GM21786 (cell line): ENCODE results near the gene STX10.

ENCODE experiments used
- ATAC-seq: cut with Tn5 transposase; IDR thresholded peaks from one replicate; pipeline ENCODE4 v1.9.1; 2021; ENCODE audit not compliant: unreplicated experiment

Gene STX10

GRCh38 chr19:13146763-13147563 lies 3.2 kb downstream of the STX10 start:
- no peak for ATAC-seq

GRCh38 chr19:13139633-13140311 lies 10.4 kb downstream of the STX10 start:
- ATAC-seq, result no peak

GRCh38 chr19:13138916-13139198 lies 11.3 kb downstream of the STX10 start:
- ATAC-seq, result no peak

- ATAC-seq, result no peak
These were observed 11.8 kb downstream of the STX10 start for GRCh38 chr19:13138171-13138915.

- ATAC-seq, result no peak
These were observed 12.8 kb downstream of the STX10 start for GRCh38 chr19:13137290-13137794.

GRCh38 chr19:13135068-13136062 lies 14.8 kb downstream of the STX10 start:
- ATAC-seq, result no peak

- no peak for ATAC-seq
These were observed 15.5 kb downstream of the STX10 start for GRCh38 chr19:13134626-13135025.

- ATAC-seq, result no peak
These were observed 16.8 kb downstream of the STX10 start for GRCh38 chr19:13133241-13133870.

GRCh38 chr19:13132471-13133180 lies 17.5 kb downstream of the STX10 start:
- ATAC-seq, result no peak

- no peak for ATAC-seq
These were observed 19.2 kb downstream of the STX10 start for GRCh38 chr19:13130886-13131490.

GRCh38 chr19:13129384-13129783 lies 20.8 kb downstream of the STX10 start:
- ATAC-seq, result no peak

GRCh38 chr19:13128583-13128982 lies 21.6 kb downstream of the STX10 start:
- ATAC-seq, result no peak

- no peak for ATAC-seq
These were observed 22.2 kb downstream of the STX10 start for GRCh38 chr19:13127811-13128575.

GRCh38 chr19:13127051-13127450 lies 23.1 kb downstream of the STX10 start:
- no peak for ATAC-seq

GRCh38 chr19:13122980-13123957 lies 26.9 kb downstream of the STX10 start:
- ATAC-seq, result no peak

GRCh38 chr19:13122275-13122878 lies 27.8 kb downstream of the STX10 start:
- no peak for ATAC-seq
